GM04504 (cell line): ENCODE results near the gene ZNF716.
"Not testable (repeated sequence)": the region's sequence is repeated elsewhere in the genome, so short reads cannot be mapped to it uniquely, and the experiment has no call there.

Experiments
- DNase-seq: peaks from one replicate; pipeline ENCODE4 v3.0.0-alpha.2; 2012; ENCODE audit warnings: low read depth

ZNF716 gene

GRCh38 chr7:57449904-57450303 lies at the start of gene ZNF716:
TSS of gene ZNF716 (plus strand) at chr7:57450177. CDS start at chr7:57450289, 112 bp downstream.
- DNase-seq, result no peak

- DNase-seq, result no peak
Measured at GRCh38 chr7:57400531-57401155, 49.3 kb upstream of the ZNF716 start.

GRCh38 chr7:57403051-57403450 lies 46.9 kb upstream of the ZNF716 start:
- not testable (repeated sequence) for DNase-seq

- no peak for DNase-seq
Measured at GRCh38 chr7:57403601-57404342, 46.2 kb upstream of the ZNF716 start.

- no peak for DNase-seq
Measured at GRCh38 chr7:57404343-57404966, 45.5 kb upstream of the ZNF716 start.

GRCh38 chr7:57404967-57405421 lies 45.0 kb upstream of the ZNF716 start:
- DNase-seq, result no peak

GRCh38 chr7:57407125-57407524 lies 42.9 kb upstream of the ZNF716 start:
- no peak for DNase-seq

- DNase-seq, result no peak
Measured at GRCh38 chr7:57412168-57412567, 37.8 kb upstream of the ZNF716 start.

DNA sequence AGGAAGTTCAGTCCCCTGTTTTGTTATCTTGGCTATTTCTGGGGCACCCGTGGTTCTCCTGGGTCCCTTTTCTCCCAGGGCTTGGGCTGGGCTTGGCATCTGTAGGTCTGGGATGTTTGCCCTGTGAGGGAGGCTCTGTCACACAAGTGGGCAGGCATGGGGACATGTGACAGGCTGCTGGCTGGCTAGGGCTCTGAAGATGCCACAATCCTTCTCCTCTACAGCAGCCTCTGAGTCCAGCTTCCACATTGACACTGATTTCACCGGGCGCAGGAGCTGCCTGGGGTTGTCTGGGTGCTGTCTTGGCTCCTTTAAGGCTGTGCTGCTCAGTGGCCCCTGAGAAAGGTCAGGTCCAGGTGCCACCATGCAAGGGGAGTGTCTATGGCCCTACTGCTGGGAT lies 37.4 kb upstream of the ZNF716 start:
- DNase-seq, result no peak

GRCh38 chr7:57413529-57414398 lies 36.2 kb upstream of the ZNF716 start:
- no peak for DNase-seq

GRCh38 chr7:57414415-57414814 lies 35.6 kb upstream of the ZNF716 start:
- no peak for DNase-seq

DNA sequence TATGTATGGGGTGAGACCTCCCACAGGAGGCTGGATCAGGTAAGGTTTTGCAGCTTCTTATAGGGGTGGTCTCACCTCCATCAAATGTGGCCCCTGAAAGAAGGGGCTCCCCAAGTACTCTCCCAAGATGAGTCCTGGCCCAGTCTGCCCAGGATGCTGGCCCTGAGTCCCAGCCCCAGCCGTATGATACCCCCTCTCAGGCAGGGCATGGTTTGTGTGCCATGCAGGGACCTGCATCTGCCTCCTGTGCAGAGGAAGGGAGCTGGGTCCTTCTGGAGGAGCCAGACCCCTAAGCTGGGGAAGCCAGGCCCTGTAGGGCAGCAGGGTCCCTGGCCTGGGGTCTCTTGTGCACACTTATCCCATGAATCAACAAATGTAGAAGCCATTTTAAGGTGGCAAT lies 35.1 kb upstream of the ZNF716 start:
- no peak for DNase-seq

DNA sequence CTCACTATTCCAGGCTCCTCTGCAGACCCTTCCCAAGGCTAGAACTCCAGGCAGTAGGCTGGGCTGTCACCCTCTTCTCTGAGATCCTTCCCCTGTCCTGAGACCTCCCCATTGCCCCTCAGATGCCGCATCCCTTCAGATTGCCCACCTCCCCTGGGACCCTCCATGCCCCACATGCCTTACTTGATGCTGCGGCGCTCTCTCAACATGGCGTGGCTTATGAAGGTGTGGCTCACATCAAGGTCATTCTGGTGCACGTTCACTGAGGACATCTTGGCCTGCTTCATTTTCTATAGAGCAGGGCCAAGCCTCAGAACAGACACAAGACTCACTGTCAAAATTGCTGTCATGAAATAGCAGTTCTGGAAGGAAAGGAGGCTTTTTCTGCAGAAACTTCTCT lies 34.7 kb upstream of the ZNF716 start:
- no peak for DNase-seq

DNA sequence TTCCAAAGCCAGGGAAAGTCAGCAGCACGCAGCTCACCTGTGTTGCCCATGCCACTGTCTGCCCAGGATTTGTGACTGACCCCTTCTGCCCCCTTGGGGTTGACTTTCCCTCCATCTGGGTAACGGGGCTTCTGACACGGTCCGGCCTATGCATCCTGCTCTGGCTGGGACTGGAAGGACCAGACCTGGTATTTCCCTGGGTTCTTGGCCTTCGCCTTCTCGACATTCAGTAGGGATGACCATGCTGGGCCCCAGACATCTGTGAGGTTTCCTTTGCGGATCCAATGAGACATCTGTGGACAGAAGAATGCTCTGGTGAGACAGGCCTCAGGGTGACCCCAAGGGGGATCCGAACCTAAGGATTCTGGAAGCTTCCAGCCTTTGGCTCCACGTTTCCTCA lies 34.2 kb upstream of the ZNF716 start:
- no peak for DNase-seq

- no peak for DNase-seq
Measured at GRCh38 chr7:57416601-57417358, 33.2 kb upstream of the ZNF716 start.

DNA sequence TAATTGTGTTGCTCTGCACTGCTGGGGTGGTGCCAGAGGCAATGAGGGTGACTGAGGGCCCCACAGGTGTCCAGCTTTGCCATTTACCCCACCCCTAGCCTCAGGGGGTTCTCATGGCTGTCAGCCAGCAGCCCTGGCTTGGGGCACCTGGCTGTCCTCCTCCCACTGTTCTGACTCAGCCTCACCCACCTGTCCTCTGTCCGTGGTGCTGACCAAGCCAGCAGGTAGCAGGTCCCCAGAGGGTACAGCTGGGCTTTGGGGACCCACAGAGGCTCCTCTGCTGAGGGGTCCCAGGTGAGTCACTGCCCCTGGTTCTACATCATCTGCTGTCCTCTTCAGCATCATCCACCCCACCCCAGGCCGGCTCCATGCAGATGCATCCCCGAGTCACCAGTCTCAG lies 32.2 kb upstream of the ZNF716 start:
- no peak for DNase-seq

GRCh38 chr7:57423768-57424167 lies 26.2 kb upstream of the ZNF716 start:
- DNase-seq, result no peak

DNA sequence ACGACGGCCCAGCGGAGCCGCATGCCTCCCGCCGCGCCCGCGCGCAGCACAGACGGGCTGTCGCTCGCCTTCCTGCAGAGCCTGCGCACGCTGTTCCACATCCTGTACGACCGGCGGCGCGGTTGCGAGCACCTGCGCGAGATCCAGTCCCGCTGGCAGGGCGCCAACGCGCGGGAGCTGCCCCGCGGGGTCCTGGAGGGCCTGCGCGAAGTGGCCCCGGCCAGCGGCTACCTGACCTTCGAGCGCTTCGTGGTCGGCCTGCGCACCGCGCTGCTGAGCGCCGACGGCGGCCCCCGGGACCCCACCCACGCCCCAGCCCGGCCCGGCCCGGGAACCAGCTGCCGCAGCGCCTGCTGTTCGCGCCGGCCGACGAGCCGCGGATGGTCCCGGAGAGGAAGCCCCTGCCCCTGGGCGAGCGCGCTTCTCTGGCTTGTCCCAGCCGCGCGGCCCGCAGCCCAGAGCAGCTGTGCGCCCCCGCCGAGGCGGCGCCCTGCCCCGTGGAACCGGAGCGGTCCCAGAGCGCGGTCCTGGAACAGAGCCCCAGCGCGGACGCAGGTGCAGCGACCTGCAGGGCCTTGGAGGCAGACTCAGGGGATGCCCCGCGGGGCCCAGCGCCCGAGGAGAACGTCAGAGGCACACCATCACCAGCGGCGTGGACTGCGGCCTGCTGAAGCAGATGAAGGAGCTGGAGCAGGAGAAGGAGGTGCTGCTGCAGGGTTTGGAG lies 25.3 kb upstream of the ZNF716 start:
- no peak for DNase-seq

DNA sequence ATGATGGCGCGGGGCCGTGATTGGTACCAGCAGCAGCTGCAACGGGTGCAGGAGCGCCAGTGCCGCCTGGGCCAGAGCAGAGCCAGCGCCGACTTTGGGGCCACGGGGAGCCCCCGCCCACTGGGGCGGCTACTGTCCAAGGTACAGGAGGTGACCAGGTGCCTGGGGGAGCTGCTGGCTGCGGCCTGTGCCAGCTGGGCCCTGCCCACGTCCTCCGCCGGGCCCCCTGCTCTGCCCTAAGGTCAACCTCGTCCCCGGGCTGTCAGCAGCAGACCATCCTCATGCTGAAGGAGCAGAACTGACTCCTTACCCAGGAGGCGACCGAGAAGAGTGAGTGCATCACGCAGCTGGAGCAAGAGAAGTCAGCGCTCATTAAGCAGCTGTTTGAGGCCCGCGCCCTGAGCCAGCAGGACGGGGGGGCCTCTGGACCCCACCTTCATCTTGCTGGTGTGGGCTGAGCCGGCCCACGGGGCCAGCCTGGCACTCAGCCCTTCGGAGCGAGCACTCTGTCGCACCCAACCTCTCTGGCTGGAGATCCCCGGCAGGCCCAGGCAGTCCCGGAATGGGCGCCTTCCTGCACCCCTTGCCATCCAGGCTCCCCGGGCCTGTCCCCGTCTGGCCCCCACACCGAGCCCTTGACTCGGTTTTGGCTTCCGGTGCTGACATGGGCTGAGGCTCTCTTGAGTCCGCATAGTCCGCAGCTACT lies 24.6 kb upstream of the ZNF716 start:
- no peak for DNase-seq

GRCh38 chr7:57425969-57426628 lies 23.9 kb upstream of the ZNF716 start:
- no peak for DNase-seq
